ENCODE measurements around the gene CACNA2D4.

Gene CACNA2D4

DNA sequence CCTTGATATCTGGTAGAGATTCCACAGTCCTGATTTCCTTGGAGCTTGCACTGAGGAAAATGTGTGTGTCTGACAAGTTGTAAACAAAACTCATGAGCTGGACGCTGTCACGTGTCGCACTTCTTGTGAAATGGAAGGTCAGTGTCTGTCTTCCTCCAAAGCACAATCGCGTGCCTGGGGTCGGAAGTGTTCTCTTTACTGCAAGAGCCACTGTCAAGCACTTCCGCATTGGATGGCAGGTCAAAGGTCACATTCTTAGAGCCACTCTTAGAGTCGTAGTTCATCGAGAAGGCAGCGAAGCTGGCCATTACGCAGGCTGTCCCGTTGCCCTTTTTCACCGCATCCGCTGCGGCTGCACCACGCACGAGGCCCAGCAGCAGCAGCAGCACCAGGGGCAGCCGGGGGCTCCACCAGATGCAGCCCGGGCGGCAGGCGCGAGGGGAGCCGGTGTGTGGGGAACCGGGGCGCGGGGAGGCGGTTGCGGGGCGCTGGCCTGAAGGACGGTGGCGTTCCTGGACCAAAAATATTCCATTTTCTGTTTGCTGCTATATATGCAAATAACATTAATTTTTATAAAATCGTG, 53.1 kb downstream of the CACNA2D4 start:
- no peaks in the 10 kb centered on the region for H3K4me1 ChIP-seq (ENCODE audit: control insufficient read depth, insufficient read depth, low read length)
- no peak overlapping the region for H3K9ac ChIP-seq (ENCODE audit: low read length)
- H3K4me3 ChIP-seq (ENCODE audit: low read depth, low read length): no peak overlapping the region
- no peaks in the 10 kb centered on the region for H3K27me3 ChIP-seq (ENCODE audit: control insufficient read depth, insufficient read depth, low read length)
- H3K36me3 ChIP-seq (ENCODE audit: control insufficient read depth, insufficient read depth, low read length): no peaks in the 10 kb centered on the region
- peaks cover 7% of the 10 kb centered on the region for H3K9me3 ChIP-seq (ENCODE audit: control insufficient read depth, insufficient read depth, low read depth, low read length)
- no peak overlapping the region for H3K27ac ChIP-seq (ENCODE audit: low read depth, low read length)

DNA sequence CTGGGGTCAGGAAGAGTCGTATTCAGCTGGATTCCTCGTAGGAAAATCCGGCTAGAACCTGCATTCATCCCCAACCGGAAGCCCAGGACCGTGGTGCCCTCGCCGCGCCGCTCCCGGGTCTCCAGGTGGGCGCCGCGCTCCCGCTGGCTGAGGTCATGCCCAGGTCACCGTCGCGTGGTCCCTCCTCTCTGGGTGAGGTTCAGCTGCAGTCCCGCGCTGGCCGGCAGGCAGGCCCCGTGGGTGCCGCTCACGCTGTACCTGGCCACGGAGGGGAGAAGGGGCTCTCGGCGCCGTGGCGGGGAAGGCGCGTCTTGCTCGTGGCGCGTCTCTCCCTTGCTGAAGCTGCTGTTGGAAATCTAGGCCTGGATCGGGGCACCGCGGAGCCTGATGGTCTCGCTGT, 53.6 kb downstream of the CACNA2D4 start:
- Histone ChIP-seq H3K9me3 (ENCODE audit: control insufficient read depth, insufficient read depth, low read depth, low read length) (peaks cover 7% of the 10 kb centered on the region), H3K4me3 (ENCODE audit: low read depth, low read length) (no peak overlapping the region), H3K27ac (ENCODE audit: low read depth, low read length) (no peak overlapping the region), H3K9ac (ENCODE audit: low read length) (no peak overlapping the region), H3K4me1 (ENCODE audit: control insufficient read depth, insufficient read depth, low read length) (no peaks in the 10 kb centered on the region), H3K36me3 (ENCODE audit: control insufficient read depth, insufficient read depth, low read length) (no peaks in the 10 kb centered on the region), H3K27me3 (ENCODE audit: control insufficient read depth, insufficient read depth, low read length) (no peaks in the 10 kb centered on the region)

DNA sequence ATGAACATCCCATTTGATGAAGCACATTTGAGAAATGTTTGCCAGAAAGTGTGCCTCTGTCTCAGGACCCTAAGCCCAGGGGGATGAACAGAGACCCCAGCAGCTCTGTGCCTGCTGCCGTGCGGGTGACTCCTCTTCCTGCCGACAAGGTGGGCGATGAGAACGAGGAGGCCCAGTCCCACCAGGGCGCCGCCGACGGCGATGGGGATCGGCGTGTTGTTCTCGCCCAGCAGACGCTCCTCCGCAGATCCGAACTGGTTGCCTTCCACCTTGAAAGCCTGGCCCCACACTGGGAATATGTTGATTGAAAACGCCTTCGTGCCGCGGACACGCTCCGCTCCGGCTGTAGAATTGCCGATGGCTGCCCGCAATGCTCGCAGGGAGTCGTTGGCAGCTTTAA, 54.0 kb downstream of the CACNA2D4 start:
- Histone ChIP-seq H3K9ac (ENCODE audit: low read length) (no peak overlapping the region), H3K27me3 (ENCODE audit: control insufficient read depth, insufficient read depth, low read length) (no peaks in the 10 kb centered on the region), H3K36me3 (ENCODE audit: control insufficient read depth, insufficient read depth, low read length) (no peaks in the 10 kb centered on the region), H3K4me3 (ENCODE audit: low read depth, low read length) (no peak overlapping the region), H3K9me3 (ENCODE audit: control insufficient read depth, insufficient read depth, low read depth, low read length) (peaks cover 7% of the 10 kb centered on the region), H3K27ac (ENCODE audit: low read depth, low read length) (no peak overlapping the region), H3K4me1 (ENCODE audit: control insufficient read depth, insufficient read depth, low read length) (no peaks in the 10 kb centered on the region)

DNA sequence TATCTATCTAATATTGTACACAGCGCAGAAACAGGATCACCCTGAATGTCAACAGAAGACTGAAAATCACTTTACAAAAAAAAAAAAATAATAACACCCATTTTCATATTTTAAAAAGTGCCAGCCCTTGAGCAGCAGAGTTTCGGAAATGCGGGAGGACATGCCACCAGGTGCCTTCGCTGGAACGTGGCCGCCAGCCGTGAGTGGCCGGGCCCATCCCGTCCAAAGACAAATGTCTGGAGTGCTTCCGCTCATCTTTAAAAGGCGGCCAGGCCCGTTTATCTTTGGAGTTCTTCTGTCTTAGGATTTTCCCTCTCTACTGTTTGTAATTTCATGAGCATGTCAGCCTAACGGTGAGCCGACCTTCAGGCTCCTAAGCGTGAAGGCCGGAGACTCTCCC, 54.6 kb downstream of the CACNA2D4 start:
- Histone ChIP-seq H3K27me3 (ENCODE audit: control insufficient read depth, insufficient read depth, low read length) (no peaks in the 10 kb centered on the region), H3K9me3 (ENCODE audit: control insufficient read depth, insufficient read depth, low read depth, low read length) (peaks cover 7% of the 10 kb centered on the region), H3K4me1 (ENCODE audit: control insufficient read depth, insufficient read depth, low read length) (no peaks in the 10 kb centered on the region)

DNA sequence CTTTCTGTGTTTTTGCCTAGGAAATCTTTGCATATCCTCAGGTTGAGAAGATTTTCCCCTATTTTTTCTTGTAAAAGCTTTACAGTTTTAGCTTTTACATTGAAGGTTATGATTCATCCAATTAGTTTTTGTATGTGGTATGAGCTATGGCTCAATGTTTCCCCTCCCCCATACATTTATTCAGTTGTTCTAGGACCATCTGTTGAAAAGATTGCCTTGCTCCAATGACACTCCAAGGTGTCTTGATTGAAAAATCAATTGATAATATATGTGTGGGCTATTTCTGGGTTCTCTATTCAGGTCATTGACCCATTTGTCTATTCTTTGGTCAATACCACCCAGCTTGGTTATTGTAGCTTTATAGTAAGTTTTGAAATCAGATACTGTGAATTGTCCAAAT, 55.5 kb downstream of the CACNA2D4 start:
- Histone ChIP-seq H3K9ac (ENCODE audit: low read length) (no peak overlapping the region), H3K27me3 (ENCODE audit: control insufficient read depth, insufficient read depth, low read length) (no peaks in the 10 kb centered on the region), H3K27ac (ENCODE audit: low read depth, low read length) (no peak overlapping the region), H3K9me3 (ENCODE audit: control insufficient read depth, insufficient read depth, low read depth, low read length) (peaks cover 4% of the 10 kb centered on the region; the same call in 1 of the 2 replicates), H3K4me3 (ENCODE audit: low read depth, low read length) (no peak overlapping the region), H3K4me1 (ENCODE audit: control insufficient read depth, insufficient read depth, low read length) (no peaks in the 10 kb centered on the region), H3K36me3 (ENCODE audit: control insufficient read depth, insufficient read depth, low read length) (no peaks in the 10 kb centered on the region)

More for the DNA sequence above, 54.6 kb downstream of the CACNA2D4 start:
- H3K9ac ChIP-seq (ENCODE audit: low read length): no peak overlapping the region
- H3K27ac ChIP-seq (ENCODE audit: low read depth, low read length): no peak overlapping the region
- H3K4me3 ChIP-seq (ENCODE audit: low read depth, low read length): no peak overlapping the region
- no peaks in the 10 kb centered on the region for H3K36me3 ChIP-seq (ENCODE audit: control insufficient read depth, insufficient read depth, low read length)

DNA sequence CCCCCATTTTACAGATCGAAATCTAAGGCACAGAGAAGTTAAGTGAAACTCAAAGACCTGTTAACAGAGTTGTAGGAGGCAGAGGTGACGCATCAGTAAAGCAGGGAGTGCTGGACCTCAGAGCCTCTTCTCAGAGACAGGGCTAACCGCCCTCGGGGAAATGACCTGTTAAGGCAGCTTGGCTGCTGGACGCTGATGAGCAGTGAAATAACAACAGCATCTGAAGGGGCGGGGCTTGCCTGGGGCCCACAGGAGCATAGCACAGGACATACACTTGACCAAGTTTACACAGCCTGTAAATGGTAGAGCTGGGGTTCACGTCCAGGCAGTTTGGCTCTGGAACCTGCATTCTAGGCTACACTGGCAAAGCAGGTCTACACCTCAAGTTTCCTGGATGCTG, 58.8 kb downstream of the CACNA2D4 start:
- no peaks in the 10 kb centered on the region for H3K4me1 ChIP-seq (ENCODE audit: control insufficient read depth, insufficient read depth, low read length)
- peaks cover 23% of the 10 kb centered on the region; the same call in 1 of the 2 replicates for H3K9me3 ChIP-seq (ENCODE audit: control insufficient read depth, insufficient read depth, low read depth, low read length)
- H3K36me3 ChIP-seq (ENCODE audit: control insufficient read depth, insufficient read depth, low read length): no peaks in the 10 kb centered on the region
- no peak overlapping the region for H3K9ac ChIP-seq (ENCODE audit: low read length)
- no peak overlapping the region for H3K4me3 ChIP-seq (ENCODE audit: low read depth, low read length)
- no peak overlapping the region for H3K27ac ChIP-seq (ENCODE audit: low read depth, low read length)
- H3K27me3 ChIP-seq (ENCODE audit: control insufficient read depth, insufficient read depth, low read length): no peaks in the 10 kb centered on the region

DNA sequence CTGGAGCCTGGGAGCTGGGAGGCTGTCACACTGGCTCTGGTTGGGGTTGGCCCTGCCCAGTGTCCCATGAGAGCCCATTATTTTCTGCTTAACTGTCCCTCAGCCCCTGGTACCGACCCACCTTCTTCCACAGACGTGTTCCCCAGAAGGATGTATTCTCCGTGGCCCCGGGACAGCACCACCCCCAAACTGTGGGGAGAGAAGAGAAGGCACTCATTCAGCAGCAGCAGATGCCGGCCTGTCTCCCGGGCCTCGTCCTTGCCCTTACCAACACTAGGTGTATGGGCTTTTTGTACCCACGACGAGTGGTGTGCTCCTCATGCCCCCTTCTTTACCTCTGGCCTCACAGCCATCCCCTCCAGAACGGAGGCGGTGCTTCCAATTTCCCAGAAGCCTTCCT, 60.0 kb downstream of the CACNA2D4 start:
- H3K9me3 ChIP-seq (ENCODE audit: control insufficient read depth, insufficient read depth, low read depth, low read length): peaks cover 28% of the 10 kb centered on the region; the same call in 1 of the 2 replicates
- no peak overlapping the region for H3K4me3 ChIP-seq (ENCODE audit: low read depth, low read length)
- H3K4me1 ChIP-seq (ENCODE audit: control insufficient read depth, insufficient read depth, low read length): no peaks in the 10 kb centered on the region
- no peaks in the 10 kb centered on the region for H3K36me3 ChIP-seq (ENCODE audit: control insufficient read depth, insufficient read depth, low read length)
- H3K27ac ChIP-seq (ENCODE audit: low read depth, low read length): no peak overlapping the region
- no peak overlapping the region for H3K9ac ChIP-seq (ENCODE audit: low read length)
- H3K27me3 ChIP-seq (ENCODE audit: control insufficient read depth, insufficient read depth, low read length): no peaks in the 10 kb centered on the region

DNA sequence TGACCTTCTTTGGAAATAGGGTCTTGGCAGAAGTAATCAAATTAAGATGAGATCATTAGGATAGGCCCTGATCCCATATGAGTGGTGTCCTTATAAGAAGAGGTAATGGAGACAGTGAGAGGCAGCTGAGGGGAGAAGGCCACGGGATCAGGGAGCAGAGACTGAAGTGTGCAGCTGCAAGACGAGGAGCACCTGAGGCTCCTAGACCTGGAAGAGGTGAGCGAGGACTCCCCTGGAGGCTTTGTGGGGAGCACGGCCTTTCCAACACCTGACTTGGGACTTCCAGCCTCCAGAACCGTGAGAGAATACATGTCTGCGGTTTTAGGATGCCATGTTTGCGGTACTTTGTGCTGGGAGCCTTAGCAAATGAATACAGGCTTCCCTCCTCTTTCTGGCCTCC, 60.6 kb downstream of the CACNA2D4 start:
- Histone ChIP-seq H3K9me3 (ENCODE audit: control insufficient read depth, insufficient read depth, low read depth, low read length) (peaks cover 28% of the 10 kb centered on the region; the same call in 1 of the 2 replicates), H3K9ac (ENCODE audit: low read length) (no peak overlapping the region), H3K27ac (ENCODE audit: low read depth, low read length) (no peak overlapping the region), H3K36me3 (ENCODE audit: control insufficient read depth, insufficient read depth, low read length) (no peaks in the 10 kb centered on the region), H3K4me1 (ENCODE audit: control insufficient read depth, insufficient read depth, low read length) (no peaks in the 10 kb centered on the region), H3K27me3 (ENCODE audit: control insufficient read depth, insufficient read depth, low read length) (no peaks in the 10 kb centered on the region), H3K4me3 (ENCODE audit: low read depth, low read length) (no peak overlapping the region)

DNA sequence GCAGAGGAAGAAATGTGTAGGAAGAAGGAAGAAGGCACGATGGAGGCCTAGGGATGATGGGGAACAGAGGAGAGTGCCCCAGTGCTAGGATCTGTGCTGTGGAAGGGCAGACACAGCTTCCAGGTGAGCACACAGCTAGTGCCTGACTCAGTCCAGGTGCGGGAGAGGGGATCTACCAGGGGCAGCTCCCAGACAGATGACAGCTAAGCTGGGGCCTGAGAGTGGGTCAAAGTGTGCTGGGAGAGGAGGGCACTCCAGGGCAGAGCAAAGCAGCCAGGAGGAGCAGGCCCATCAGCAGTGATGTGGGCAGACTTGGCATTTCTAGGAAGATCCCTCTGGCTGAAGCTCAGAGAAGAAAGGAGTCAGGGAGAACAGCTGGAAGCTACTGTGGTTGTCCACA, 61.4 kb downstream of the CACNA2D4 start:
- H3K27me3 ChIP-seq (ENCODE audit: control insufficient read depth, insufficient read depth, low read length): no peaks in the 10 kb centered on the region
- H3K9ac ChIP-seq (ENCODE audit: low read length): no peak overlapping the region
- H3K9me3 ChIP-seq (ENCODE audit: control insufficient read depth, insufficient read depth, low read depth, low read length): peaks cover 28% of the 10 kb centered on the region; the same call in 1 of the 2 replicates
- H3K36me3 ChIP-seq (ENCODE audit: control insufficient read depth, insufficient read depth, low read length): no peaks in the 10 kb centered on the region
- no peaks in the 10 kb centered on the region for H3K4me1 ChIP-seq (ENCODE audit: control insufficient read depth, insufficient read depth, low read length)
- H3K27ac ChIP-seq (ENCODE audit: low read depth, low read length): no peak overlapping the region
- no peak overlapping the region for H3K4me3 ChIP-seq (ENCODE audit: low read depth, low read length)

DNA sequence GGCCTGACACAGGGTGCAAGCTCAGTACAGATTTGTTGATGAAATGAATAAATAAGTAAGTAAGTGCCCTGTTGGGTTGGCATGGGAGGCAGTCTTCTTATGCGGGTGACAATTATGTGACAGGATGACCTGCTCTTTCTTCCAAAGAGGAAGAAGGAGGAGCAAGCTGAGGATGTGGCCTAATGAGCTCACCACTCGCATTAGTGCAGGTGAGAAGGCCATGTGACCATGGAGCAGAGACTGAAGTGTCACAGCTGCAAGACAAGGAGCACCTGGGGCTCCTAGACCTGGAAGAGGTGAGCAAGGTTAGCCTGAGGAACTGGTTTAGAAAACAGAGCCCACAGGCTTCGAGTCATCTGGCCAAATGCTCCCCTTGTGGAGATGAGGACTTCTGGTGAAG, 63.2 kb downstream of the CACNA2D4 start:
- Histone ChIP-seq H3K27me3 (ENCODE audit: control insufficient read depth, insufficient read depth, low read length) (no peaks in the 10 kb centered on the region), H3K27ac (ENCODE audit: low read depth, low read length) (no peak overlapping the region), H3K4me1 (ENCODE audit: control insufficient read depth, insufficient read depth, low read length) (no peaks in the 10 kb centered on the region), H3K4me3 (ENCODE audit: low read depth, low read length) (no peak overlapping the region), H3K9ac (ENCODE audit: low read length) (no peak overlapping the region), H3K9me3 (ENCODE audit: control insufficient read depth, insufficient read depth, low read depth, low read length) (peaks cover 28% of the 10 kb centered on the region; the same call in 1 of the 2 replicates), H3K36me3 (ENCODE audit: control insufficient read depth, insufficient read depth, low read length) (no peaks in the 10 kb centered on the region)

DNA sequence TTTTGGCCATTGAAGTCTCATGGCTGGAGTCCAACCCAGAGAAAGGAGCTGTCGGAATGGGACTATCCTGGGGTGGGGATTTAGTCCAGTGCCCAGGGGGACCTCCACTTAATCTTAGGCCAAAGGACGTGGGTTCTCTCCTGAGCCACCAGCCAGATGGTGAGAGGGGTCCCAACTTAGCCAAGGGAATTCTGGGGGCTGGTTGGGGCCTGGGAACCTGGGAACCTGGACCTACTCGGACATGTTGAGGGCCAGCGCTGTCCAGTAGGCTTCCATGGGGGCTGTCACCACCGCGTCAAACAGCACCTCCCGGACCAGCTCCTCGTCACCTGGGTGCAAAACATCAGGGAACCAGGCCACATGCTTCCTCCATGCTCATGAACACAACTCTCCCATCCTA, 64.7 kb downstream of the CACNA2D4 start:
- Histone ChIP-seq H3K4me1 (ENCODE audit: control insufficient read depth, insufficient read depth, low read length) (no peaks in the 10 kb centered on the region; the same call in 1 of the 2 replicates), H3K4me3 (ENCODE audit: low read depth, low read length) (no peak overlapping the region), H3K9ac (ENCODE audit: low read length) (no peak overlapping the region), H3K9me3 (ENCODE audit: control insufficient read depth, insufficient read depth, low read depth, low read length) (peaks cover 28% of the 10 kb centered on the region; the same call in 1 of the 2 replicates), H3K36me3 (ENCODE audit: control insufficient read depth, insufficient read depth, low read length) (no peaks in the 10 kb centered on the region), H3K27me3 (ENCODE audit: control insufficient read depth, insufficient read depth, low read length) (no peaks in the 10 kb centered on the region), H3K27ac (ENCODE audit: low read depth, low read length) (no peak overlapping the region)

Measured in HUES6 (cell line).